Hepatocyte (in vitro differentiated cells): Measurements from ENCODE around the gene WNT11. TPM values are rescaled to one million over a fixed set of nuclear protein-coding genes. Genes with fewer than 3 reads are reported as not detected.

Experiments
- DNase-seq: peaks from one replicate; pipeline ENCODE4 v3.0.0-alpha.2; 2016; ENCODE audit warnings: low spot score
- H2AFZ ChIP-seq: fragments of 200-600 bp; sonication (generic); 2 replicates; pipeline ENCODE4 v1.6.0; 2016; ENCODE audit warnings: antibody characterized with exemption, mild to moderate bottlenecking
- H3K27ac ChIP-seq: fragments of 200-600 bp; sonication (generic); 2 replicates; pipeline ENCODE4 v1.5.1; 2016; ENCODE audit warnings: mild to moderate bottlenecking
- H3K27me3 ChIP-seq: fragments of 200-600 bp; sonication (generic); 2 replicates; pipeline ENCODE4 v1.6.1; 2016
- H3K36me3 ChIP-seq: fragments of 200-600 bp; sonication (generic); replicated peaks from 2 replicates; pipeline ENCODE4 v1.5.1; 2016; ENCODE audit warnings: low read depth; ENCODE audit not compliant: insufficient read depth
- H3K4me1 ChIP-seq: fragments of 200-600 bp; sonication (generic); 2 replicates; pipeline ENCODE4 v1.5.1; 2016; ENCODE audit warnings: mild to moderate bottlenecking, moderate library complexity; ENCODE audit not compliant: insufficient read depth
- H3K4me2 ChIP-seq: fragments of 200-600 bp; sonication (generic); 2 replicates; pipeline ENCODE4 v1.6.0; 2016
- H3K4me3 ChIP-seq: fragments of 200-600 bp; sonication (generic); 2 replicates; pipeline ENCODE4 v1.5.1; 2016; ENCODE audit warnings: mild to moderate bottlenecking
- H3K79me2 ChIP-seq: fragments of 200-600 bp; sonication (generic); 2 replicates; pipeline ENCODE4 v1.6.0; 2017; ENCODE audit warnings: mild to moderate bottlenecking
- H3K9me2 ChIP-seq: fragments of 200-600 bp; sonication (generic); replicated peaks from 2 replicates; pipeline ENCODE4 v1.6.0; 2017; ENCODE audit warnings: mild to moderate bottlenecking; ENCODE audit not compliant: insufficient read depth
- H3K9me3 ChIP-seq: fragments of 200-600 bp; sonication (generic); 2 replicates; pipeline ENCODE4 v1.5.1; 2016; ENCODE audit warnings: low read depth, mild to moderate bottlenecking
- H4K20me1 ChIP-seq: fragments of 200-600 bp; sonication (generic); 2 replicates; pipeline ENCODE4 v1.6.0; 2016; ENCODE audit warnings: mild to moderate bottlenecking; ENCODE audit not compliant: insufficient read depth, poor library complexity, severe bottlenecking
- EZH2 ChIP-seq: fragments of 200-600 bp; sonication (generic); IDR thresholded peaks from 2 replicates; pipeline ENCODE4 v1.6.1; 2016; ENCODE audit warnings: antibody characterized with exemption, mild to moderate bottlenecking, borderline replicate concordance
- EZH2phosphoT487 ChIP-seq: fragments of 200-600 bp; sonication (generic); IDR thresholded peaks from one replicate; pipeline ENCODE4 v1.6.1; 2018; ENCODE audit warnings: antibody characterized with exemption, mild to moderate bottlenecking, low read depth, moderate library complexity; ENCODE audit not compliant: unreplicated experiment, severe bottlenecking
- WGBS: methylation state at CpG from one replicate; pipeline ENCODE4 v1.1.6; 2016; ENCODE audit warnings: low lambda C conversion rate; ENCODE audit errors: missing lambda C conversion rate; 5-methylcytosine and 5-hydroxymethylcytosine counted together
- polyA plus RNA-seq: library from polyadenylated mRNA; unstranded; fragments of >200 nt; fragmentation: Nextera tagmentation; extraction: Ambion mirVana; gene quantifications from 2 replicates; pipeline ENCODE4 v1.2.1, GENCODE V29; 2016
- total RNA-seq: library from RNA; depleted of rRNA; stranded (reverse); fragments of >200 nt; gene quantifications from 2 replicates; pipeline ENCODE4 v1.2.3, GENCODE V29; 2014
- TF ChIP-seq, protein P1 (sequence below): fragments of 200-600 bp; sonication (generic); IDR thresholded peaks from 2 replicates; pipeline ENCODE4 v1.5.1; 2016; ENCODE audit warnings: antibody characterized with exemption, mild to moderate bottlenecking; ENCODE audit not compliant: poor library complexity

WNT11 gene
- total and polyA plus RNA-seq, 2 experiments from 2014 or later: 16.4 to 19.1 TPM

DNA sequence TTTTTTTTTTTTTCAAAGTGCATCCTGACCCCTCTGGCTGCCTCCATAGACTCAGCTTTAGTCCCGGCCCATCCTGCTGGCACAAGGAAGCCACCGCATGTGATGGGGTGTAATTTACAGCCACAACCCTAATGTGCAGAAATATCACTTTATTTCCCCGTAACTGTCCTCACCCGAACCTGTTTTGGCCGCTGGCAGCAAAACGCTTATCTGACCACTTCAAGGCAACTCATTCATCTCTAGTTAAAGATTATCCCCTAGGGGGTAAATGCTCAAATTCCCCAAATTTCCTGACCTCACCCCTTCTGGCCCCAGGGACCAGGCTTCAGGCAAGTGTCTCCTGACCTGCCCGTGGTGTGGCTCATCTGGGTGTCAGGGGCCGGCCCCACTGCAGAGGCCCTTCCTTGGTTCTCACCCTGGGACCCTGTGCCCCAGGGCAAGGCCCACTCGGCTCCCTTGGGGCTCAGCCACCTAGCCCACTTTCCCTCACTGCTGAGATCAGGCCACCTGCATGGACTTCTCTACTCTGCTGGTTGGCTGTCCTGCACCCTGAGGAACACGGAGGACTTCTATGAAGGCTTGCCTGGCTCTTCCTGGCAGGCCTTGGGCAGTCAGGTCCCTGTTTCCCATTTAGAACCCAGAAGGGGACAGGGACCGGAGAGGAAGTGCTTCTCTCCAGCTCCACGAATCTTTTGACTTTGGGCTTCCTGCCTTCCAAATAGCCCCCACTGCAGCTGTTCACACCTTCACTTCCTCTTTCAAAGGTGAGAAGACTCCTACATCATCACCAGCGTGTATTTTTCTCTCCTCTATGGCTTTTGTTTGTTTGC, 53.3 kb downstream of the WNT11 start:
- Histone ChIP-seq H3K4me2 (peak overlapping the region; percentile 89), H3K9me2 (no peaks in the 10 kb centered on the region), H3K27ac (peak overlapping the region; percentile 54), H3K9me3 (no peaks in the 10 kb centered on the region), H3K27me3 (no peaks in the 10 kb centered on the region), H3K36me3 (no peaks in the 10 kb centered on the region), H3K4me1 (peaks cover 45% of the 10 kb centered on the region), H2AFZ (peak overlapping the region; percentile 90), H3K4me3 (no peak overlapping the region), H4K20me1 (no peaks in the 10 kb centered on the region), H3K79me2 (no peaks in the 10 kb centered on the region)
- WGBS: 65% methylated on average over 13 of the region's 13 CpGs
- TF ChIP-seq, protein P1, sequence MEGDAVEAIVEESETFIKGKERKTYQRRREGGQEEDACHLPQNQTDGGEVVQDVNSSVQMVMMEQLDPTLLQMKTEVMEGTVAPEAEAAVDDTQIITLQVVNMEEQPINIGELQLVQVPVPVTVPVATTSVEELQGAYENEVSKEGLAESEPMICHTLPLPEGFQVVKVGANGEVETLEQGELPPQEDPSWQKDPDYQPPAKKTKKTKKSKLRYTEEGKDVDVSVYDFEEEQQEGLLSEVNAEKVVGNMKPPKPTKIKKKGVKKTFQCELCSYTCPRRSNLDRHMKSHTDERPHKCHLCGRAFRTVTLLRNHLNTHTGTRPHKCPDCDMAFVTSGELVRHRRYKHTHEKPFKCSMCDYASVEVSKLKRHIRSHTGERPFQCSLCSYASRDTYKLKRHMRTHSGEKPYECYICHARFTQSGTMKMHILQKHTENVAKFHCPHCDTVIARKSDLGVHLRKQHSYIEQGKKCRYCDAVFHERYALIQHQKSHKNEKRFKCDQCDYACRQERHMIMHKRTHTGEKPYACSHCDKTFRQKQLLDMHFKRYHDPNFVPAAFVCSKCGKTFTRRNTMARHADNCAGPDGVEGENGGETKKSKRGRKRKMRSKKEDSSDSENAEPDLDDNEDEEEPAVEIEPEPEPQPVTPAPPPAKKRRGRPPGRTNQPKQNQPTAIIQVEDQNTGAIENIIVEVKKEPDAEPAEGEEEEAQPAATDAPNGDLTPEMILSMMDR: no peak
- TF ChIP-seq EZH2 (no peak), EZH2phosphoT487 (no peak)
- DNase-seq: no peak

DNA sequence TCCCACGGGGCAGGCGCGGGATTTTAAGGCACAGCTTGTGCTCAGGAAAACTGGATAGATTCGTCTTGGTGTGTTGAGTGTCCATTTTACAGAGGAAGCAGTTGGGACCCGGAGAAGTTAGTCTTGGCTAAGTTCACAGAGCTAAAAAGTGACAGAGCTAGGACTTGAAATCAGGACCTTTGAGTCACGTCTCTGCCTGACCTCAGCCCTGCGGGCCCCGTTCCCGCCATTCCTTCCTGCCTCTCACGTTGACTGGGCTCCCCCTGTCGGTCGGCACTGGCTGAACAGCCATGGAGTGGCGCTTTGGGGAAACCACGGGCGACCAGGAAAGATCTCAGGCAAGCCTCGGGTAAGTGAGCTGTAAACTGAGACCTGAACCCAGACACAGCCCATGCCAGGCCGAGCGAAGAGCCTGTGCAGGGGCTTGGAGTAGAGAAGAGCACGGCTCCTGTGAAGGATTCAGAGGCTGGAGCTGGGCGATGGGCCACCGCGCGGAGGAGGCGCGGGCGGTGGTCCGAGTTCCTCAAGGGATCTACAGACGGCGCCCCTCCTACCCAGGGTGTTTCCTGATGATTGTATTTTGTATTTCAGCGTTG, 54.1 kb downstream of the WNT11 start:
- Histone ChIP-seq H3K79me2 (no peaks in the 10 kb centered on the region), H3K27me3 (no peaks in the 10 kb centered on the region), H3K4me1 (peaks cover 39% of the 10 kb centered on the region), H3K27ac (no peak overlapping the region), H3K4me3 (no peak overlapping the region), H2AFZ (peak overlapping the region; percentile 90), H3K9me3 (no peaks in the 10 kb centered on the region), H3K9me2 (no peaks in the 10 kb centered on the region), H3K4me2 (peak overlapping the region; percentile 89), H3K36me3 (no peaks in the 10 kb centered on the region), H4K20me1 (no peaks in the 10 kb centered on the region)
- no peak for TF ChIP-seq EZH2phosphoT487
- TF ChIP-seq, protein P1: peak; percentile 89
- whole genome bisulfite sequencing: 26% methylated on average over 30 of the region's 30 CpGs
- DNase-seq: peak; percentile 88

DNA sequence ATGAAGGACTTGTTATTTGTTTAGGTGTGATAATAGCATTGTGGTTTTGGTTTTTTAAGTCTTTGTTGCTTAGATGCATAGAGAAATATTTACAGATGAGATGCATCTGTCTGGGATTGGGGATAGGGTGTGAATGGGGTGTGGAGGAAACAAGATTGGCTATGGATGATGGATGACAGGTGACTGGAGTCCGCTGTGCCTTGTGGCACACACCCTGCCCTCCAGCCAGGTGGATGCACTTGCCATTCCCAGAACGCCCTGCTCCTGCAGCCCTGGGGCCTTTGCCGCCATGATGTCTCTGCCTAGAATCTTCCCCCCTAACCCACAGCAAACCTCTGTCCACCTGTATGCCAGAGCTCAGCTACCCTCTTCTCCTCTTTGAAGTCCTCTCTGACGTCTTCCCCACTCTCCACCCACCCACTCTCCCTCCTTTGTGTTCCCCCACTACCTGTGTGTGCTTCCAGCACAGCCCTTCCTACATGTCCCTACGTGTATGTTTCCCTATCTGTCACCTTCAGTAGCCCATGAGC, 54.7 kb downstream of the WNT11 start:
- DNase-seq: no peak
- Histone ChIP-seq H3K36me3 (no peaks in the 10 kb centered on the region), H4K20me1 (no peaks in the 10 kb centered on the region), H3K9me3 (no peaks in the 10 kb centered on the region), H3K27ac (no peak overlapping the region), H3K4me1 (peaks cover 39% of the 10 kb centered on the region), H3K4me3 (no peak overlapping the region), H3K4me2 (peak overlapping the region; percentile 89), H2AFZ (no peak overlapping the region), H3K79me2 (no peaks in the 10 kb centered on the region), H3K9me2 (no peaks in the 10 kb centered on the region), H3K27me3 (no peaks in the 10 kb centered on the region)
- WGBS: 87% methylated on average over 5 of the region's 5 CpGs
- no peak for TF ChIP-seq EZH2
- TF ChIP-seq, protein P1: no peak
- no peak for TF ChIP-seq EZH2phosphoT487
